Breast epithelium (tissue), 3 donors: Measurements from ENCODE around the gene SF1.

Experiments
- CTCF ChIP-seq, 3 donors: fragments of 450-650 bp; IDR thresholded peaks; one replicate each; pipeline ENCODE4 v1.5.1; 2016 to 2017; ENCODE audit warnings: antibody characterized with exemption in 3 of 3, mild to moderate bottlenecking in 3 of 3, moderate library complexity in 3 of 3
- POLR2A ChIP-seq: fragments of 450-650 bp; IDR thresholded peaks from one replicate; pipeline ENCODE4 v1.6.1; 2016; ENCODE audit warnings: antibody characterized with exemption, mild to moderate bottlenecking, moderate library complexity
- POLR2AphosphoS5 ChIP-seq, 3 donors: sonication (generic); formaldehyde crosslinking; IDR thresholded peaks; one replicate each; pipeline ENCODE4 v1.6.1; 2017; ENCODE audit warnings: antibody characterized with exemption in 3 of 3

GRCh38 chr11:64746486-64746885 lies 31.9 kb downstream of the SF1 start:
- TF ChIP-seq POLR2A (no peak), POLR2AphosphoS5 (IDR thresholded peaks at IDR 0.05) (no peak), CTCF (IDR thresholded peaks at IDR 0.05) (no peak)
